GM21737 (cell line): ENCODE measurements around the gene IQSEC3.

Source experiments
- ATAC-seq: cut with Tn5 transposase; IDR thresholded peaks from one replicate; pipeline ENCODE4 v1.9.1; 2021; ENCODE audit warnings: mild to moderate bottlenecking, moderate library complexity; ENCODE audit not compliant: unreplicated experiment

Gene IQSEC3

DNA sequence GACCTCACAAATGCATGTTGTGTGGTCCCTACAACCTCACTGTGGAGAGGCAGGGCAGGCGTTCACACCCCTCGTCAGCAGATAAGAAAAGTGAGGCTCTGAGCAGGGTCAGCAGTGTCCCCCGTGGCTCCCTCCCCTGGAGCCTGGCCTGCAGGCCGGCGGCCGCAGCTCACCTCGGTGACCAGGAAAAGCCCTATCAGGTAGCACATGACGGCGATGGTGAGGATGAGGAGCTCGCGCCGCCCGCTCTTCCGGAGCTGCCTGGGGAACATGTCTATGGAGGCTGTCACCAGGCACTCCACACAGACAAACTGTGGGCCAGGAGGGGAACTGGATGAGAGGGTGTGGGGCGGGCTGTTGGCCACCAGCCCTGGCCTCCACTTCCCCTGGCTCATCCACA lies 129.4 kb downstream of the IQSEC3 start:
- ATAC-seq = no peak

DNA sequence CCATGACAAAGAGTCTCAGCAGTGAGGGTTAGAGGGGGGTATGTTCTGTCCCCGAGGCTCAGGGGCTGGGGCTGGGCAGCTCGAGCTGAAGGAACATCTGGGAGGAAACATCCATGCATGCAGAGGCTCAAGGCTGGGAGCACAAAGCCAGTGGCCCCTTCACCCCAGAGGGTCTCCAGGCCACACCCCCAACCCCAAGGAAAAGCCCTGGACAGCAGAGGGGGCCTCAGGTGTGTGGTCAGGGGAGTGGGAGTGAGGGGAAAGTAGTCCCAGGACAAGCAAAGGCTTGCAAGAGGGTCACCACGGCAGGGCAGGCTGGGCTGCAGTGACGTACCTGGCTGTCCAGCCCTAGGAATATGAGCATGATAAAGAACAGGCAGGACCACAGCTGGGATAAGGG lies 129.9 kb downstream of the IQSEC3 start:
- no peak for ATAC-seq

DNA sequence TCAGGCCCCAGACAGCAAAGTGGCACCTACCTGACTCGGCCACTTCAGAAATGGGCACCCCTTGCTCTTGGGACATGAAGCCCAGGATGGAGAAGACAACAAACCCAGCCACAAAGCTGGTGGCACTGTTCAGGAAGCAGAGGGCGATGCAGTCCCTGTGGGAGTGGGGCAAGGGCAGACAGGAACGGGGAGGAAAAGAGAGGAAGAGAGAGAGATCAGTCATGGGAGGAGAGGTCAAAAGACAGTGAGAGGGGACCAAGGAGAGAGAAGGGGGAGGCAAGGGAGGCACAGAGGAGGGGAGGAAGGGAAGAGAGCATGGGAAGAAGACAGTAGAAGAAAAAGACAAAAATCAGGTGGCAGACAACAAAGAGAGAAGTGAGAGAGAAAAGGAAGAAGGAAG lies 130.8 kb downstream of the IQSEC3 start:
- ATAC-seq = no peak

DNA sequence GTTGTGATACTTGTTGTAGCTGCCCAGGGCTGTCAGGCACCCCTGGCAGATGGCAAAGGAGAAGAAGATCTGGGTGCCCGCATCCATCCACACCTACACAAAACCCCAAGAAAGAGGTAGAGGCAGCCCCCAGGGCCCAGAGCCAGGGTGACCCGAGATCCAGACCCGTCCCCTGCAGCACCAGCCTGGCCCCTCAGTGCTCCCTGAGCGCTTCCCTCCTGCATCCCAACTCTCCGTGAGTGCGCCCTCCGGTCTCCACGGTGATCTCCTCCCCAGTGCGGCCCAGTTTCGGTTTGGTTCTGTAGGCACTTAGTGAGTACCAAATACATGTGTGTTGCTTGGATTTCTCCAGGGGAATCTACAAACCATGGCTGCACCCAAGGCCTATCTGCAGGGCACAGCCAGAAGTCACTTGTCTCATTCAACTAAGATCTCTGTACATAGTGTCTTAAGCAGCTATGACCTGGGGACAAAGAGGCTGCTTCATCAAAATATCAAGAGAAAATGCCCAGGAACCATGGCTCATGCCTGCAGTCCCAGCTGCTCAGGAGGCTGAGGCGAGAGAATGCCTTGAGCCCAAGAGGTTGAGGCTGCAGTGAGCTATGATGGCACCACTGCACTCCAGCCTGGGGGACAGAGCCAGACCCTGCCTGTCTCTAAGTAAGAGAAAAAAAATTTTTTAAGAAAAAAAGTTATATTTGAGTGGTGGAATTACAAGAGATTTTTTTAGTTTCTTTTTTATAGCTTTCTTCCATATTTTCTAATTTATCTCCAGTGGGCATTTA lies 131.5 kb downstream of the IQSEC3 start:
- no peak for ATAC-seq

DNA sequence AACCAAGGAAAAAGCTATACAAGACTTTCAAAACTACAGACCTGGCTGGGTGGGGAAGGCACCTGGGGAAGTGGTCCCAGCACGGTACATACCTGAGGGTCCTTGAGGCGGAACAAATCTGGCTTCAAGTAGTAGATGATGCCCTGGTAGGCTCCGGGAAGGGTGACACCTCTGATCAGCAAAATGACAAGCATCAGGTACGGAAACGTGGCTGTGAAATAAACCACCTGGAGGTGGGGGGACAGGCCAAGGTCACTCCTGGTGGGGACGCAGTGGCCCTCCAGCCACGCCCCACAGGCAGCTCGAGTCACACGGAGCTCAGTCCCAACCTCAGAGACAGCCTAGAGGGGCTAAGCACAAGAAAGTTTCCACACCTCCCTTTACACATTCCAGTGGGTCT lies 132.1 kb downstream of the IQSEC3 start:
- no peak for ATAC-seq

DNA sequence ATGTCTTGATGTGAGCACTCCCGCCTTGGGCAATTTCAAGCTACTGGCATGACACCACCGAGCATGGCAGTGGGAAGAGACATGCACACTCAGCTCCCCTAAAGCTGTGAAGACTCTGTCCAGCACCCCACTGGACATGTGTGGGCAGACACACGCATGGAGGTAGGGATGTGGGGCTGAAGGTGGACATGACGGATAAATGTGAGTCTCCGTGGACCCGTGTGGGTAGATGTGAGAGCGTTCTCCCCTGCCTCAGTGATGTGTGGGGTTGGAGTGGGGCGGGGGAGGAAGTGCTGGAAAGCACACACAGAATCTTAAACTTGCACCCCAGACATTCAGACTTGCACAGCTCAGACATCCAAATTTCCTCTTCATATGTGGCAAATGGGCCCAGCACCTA lies 134.8 kb downstream of the IQSEC3 start:
- ATAC-seq = no peak

DNA sequence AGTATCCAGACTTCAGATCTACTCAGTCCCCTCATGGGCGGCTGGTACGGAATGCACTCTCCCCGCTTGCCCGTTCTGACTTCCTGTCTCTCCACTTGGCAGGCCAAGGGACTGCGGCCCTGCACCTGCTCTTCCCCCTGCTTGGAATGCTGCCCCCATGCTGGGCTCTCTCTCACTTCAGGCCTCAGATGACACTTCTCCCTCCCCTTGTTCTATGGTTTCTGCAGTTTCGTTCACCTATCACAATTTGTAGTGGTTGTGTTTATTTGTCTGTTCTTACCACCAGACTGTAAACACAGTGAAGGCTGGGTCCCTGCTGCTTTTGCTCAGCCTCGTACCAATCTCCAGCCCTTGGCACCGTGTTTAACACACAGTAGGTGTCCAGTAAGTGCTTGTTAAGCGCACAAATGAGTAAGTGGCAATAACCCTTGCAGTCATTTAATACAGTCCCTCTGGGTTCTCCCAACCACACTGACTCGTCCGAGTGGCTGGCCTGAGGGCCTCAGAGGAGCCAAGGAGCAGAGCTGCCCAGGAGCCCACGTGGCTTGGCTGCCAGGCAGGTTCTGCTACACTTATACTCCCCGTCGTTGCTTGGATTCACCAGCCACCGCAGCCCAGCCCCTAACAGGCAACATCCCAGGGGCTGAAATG lies 135.6 kb downstream of the IQSEC3 start:
- no peak for ATAC-seq

DNA sequence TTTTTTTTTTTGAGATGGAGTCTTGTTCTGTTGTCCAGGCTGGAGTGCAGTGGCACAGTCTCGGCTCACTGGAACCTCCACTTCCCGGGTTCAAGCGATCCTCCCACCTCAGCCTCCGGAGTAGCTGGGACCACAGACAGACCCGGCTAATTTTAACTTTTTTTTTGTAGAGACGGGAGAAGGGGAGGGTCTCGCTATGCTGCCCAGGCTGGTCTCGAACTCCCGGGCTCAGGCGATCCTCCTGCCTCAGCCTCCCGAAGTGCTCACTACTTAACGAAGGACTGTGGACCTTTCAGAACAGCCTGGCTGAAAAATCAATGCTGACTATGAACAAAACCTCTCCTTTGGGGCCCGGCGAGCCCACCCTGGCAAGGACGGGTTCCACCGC lies 136.5 kb downstream of the IQSEC3 start:
- no peak for ATAC-seq

DNA sequence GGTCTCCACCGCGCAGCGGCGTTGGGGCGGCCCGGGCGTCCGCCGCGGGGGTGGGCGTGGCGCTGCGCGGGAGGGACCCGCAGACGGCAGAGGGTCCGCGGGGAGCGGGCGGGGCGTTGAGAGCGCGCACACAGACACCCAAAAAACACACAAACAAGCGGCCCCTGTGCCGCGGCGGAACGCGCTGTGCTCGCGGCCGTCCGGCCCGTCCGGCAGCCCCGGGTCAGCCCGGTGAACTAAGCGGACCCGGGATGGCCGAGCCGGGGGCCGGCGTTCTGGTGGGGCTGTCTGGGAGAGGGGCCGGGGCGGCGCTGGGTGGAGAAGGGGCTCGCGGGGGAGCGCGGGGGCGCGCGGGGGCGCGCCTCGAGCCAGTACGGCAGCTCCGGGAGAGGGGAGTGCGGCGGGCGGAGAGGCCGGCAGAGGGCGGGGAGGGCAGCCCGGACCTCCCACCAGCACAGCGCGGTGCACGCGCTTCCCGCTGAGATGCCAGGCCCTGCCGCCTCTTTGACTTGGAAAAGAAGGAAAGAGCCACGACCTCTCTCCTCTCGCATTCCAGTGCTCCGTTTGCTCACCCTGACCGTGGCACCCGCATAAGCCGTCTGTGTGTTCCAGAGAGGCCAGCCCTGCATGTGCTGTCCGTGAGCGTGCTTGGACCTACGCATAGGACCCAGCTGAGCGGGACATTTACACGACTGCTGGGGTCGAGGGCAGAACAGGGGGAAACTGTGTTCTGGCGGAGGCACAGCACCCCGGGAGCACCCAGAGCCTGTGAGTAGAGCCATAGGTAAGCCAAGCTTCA lies 137.1 kb downstream of the IQSEC3 start:
- no peak for ATAC-seq

DNA sequence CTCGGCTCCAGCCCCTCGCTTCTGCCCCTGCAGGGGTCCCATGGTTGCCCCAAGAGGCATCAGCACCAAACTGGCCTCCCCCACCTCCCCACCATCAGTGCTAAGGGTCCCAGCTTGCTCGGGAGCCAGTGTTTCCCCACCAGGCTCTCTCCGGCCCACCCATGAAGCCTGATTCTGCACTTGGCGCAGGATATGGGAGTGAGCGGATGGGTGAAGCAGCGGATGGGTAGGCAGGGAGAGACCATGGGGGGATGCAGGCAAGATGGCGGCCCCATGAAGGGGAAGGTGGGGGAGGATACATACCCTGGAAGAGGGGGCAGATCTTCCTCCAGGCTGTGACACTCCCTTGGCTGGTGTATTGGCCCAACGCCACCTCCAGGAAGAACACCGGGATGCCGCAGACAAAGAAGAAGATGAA lies 137.7 kb downstream of the IQSEC3 start:
- ATAC-seq = no peak

DNA sequence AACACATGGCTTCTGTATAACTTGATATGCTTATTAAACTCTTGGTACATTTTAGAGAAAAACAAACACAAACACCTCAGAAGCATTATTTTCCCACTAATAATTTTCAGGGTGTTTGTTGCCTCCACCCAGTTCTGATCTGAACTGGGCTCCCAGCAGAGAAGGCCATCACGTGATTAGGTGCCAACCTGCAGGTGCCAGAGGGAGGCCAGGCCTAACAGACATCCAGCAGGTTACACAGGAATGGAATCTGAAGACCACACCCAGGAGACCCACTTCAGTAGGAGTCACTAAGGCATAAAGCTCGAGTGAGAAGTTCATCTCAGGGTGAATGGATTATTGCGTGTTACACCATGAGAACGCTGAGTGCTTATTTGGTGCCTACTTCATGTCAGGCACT lies 138.5 kb downstream of the IQSEC3 start:
- ATAC-seq = no peak

DNA sequence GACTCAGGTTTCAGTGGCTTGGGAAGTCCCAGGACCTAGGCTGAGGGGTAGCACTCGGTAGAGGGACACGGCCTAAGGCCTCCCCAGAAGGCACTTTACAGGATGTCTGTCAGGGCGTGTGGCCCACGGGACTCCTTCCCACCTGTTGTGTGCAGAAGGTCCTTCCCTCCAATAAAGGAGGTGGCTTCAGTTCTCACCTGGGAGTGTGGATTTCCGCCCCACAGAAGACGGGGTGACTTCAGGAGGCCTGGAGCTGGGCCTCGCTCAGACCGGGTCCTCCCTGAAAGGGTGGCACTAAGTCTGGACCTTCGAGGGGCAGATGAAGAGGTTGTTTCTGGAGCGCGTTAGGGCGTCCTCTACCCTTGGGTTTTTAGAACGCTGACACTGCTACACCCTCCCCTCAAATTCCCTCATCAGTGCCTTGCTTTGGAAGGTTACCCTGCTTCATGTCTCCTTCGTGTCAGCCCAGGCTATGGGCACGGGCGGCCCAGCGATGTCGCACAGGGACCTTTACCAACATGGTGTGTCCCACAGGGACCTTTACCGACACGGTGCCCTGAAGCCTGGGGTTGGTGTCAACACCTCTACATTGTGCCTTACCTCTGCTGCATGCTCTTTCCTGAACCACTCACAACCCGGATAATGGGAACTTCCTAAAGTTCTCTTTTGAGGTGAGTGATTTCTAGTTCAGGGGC lies 140.3 kb downstream of the IQSEC3 start:
- no peak for ATAC-seq

DNA sequence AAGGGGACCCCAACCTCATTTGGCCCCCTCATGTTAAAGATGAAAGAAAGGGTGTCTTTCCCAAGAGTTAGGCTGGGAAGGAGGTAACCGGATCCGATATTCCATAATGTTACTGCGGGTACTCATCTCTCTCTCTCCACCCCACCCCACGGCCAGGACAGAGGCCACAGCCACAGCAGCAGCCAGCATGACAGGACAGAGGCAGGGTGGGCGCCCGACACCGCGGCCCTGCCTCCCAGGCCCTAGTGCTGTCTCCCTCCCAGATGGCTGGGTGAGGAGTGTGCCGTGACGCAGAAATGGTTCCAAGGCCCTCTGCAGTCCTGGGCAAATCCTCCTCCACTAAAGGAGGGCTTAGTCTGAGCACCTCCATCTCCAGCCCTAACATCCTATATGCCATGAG lies 141.2 kb downstream of the IQSEC3 start:
- ATAC-seq = no peak

DNA sequence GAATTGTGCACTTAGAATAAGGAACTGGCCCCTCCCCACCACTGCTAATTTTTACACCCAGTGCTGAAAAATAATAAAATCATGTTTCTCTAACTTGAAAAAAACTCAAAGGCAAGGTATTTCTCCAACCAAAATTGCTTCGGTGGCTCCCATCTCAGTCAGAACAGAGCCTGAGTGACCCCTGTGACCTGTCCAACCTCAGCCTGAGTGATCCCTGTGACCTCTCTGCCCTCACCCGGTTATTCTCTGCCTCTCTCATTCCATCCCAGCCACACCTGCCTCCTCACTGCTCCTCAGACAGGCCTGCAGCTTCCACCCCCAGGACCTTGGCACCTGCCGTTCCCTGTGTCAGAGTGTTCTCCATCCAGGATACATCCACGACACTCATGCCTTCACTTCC lies 142.2 kb downstream of the IQSEC3 start:
- no peak for ATAC-seq

DNA sequence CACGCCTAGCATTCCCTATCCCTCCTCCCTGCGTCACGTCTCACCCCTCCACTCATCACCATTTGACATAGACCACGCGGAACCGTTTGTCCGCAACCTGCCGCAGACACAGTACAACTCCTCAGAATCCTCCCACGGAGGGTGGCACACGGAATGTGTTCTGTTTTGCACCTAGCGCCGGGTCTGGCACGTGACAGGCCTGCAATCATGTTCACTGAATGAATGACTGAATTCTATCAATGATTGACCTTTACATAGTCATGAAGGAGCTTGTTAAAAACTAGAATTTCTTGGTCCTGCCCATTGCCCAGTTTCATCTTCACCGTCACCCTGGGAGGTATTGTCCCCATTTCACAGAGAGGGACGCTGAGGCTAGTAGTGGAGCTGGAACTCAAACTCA lies 142.7 kb downstream of the IQSEC3 start:
- ATAC-seq = no peak

DNA sequence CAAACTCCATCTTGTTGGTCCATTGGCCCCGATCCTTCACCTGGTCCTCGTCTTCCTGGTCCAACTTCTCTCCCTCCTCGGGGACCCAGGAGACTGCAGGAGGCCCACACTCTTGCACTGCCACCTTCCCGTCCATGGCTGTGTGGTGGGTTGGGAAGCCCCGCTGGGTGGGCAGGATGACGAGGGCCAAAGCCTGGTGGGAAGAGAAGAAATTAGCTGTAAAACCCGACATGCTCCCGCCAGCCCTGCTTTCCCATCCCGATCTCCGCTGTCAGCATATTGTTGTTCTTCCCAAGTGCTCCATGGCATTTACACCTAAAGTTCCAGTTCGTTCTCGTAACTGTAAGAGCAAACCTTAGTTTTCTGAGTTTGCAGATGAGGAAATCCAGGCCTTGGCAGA lies 143.3 kb downstream of the IQSEC3 start:
- no peak for ATAC-seq

DNA sequence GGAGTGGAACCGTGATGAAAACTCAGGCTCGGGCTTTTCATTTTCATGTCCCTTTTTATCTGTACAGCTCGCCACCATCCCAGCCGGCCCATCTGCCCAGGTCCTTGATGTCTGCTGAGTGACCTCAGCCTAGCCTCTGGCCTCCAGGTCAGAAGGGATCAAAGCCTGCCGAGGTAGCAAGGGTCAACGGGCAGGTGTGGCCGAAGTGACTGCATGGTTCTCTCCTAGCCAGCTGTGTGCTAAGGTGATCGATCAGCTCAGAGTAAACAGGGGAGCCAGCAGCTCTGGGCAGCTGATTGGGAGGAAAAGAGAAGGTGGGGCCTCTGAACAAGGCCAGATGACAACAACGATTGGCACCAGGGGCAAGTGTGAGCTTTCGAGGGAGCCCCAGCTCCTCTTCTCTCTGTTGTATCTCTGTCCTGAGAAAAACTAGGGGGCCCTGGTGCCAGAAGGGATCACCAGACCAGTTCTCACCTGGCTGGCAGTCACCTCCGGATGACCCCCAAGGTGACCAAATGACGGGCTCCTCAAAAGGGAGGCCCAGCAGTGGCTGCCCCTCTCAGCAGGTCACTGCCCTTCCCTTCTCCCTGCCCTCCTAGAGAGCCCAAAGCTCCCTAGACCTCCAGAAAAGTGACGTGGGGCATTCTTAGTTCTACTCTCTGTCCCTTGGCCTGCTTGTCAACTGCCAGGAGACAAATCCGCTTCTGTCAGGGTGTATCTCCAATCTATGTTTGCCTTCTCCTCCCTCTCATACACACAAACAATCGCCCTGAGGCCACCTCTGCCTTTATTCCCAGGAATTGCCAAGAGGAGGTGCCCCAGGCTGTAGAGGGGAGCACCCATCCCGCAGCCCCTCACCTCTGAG lies 143.9 kb downstream of the IQSEC3 start:
- no peak for ATAC-seq

DNA sequence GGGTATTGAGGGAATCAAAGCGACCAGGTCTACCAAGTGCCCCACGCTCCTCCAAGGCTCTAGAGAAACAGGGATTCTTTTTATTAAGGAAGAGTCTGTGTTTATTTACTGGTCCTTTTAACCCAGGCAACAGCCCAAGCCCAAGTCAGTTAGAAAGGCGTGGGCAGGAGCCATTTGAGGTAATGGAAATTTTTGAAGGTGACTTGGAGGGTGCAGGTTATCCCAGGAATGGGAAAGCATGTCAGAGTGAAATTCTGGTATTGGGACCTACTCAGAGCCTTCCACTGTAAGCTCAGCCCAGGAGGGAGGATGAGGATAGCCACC lies 144.5 kb downstream of the IQSEC3 start:
- ATAC-seq = no peak

DNA sequence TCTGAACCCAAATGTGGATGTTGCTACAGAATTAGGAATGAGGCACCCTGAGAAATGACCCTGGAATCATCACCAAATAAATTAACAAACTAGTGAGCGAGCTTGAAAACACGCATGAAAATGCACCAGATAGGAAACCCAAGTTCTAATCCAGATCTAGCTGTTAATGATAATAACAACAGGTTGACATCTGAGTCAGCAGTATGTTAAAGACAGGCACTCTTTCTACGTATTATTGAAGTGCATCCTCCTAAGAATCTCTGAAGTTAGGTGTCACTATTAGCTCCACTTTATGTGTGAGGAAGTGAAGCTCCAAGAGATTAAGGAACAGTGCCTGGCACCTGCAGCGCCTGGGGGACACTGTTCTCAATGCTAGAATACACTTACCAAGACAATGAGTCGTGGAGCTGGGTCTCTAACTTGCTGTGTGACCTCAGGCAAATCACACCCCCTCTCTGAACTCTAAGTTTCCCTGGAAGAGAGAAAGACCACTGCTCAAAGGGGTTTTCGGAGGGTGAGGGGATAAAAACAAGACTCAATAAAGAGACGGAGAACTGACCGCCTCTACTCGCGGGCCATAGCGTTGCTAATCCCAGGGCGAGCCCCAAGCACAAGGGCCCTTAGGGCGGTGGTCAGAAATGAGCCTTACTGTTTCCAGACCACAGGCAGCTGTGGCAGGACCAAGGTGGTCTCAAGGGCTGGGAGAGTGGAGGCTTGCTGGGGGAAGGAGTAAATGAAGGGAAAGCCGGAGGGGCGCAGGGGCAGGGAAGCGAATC lies 145.3 kb downstream of the IQSEC3 start:
- no peak for ATAC-seq

DNA sequence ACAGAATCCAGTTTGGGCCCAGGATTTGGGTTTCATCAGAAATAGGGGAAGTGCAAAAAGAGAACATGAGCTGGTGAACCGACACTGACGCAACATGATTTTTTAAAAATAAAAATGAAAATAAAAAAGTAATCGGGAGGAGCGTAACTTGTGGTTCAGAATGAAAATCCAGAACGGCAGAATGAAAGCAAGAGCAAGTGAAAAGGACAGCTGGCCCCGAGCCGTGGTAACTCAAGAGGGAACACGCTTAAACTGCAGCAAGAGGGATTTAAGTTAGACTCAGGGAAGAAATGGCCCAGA lies 145.8 kb downstream of the IQSEC3 start:
- ATAC-seq = no peak
